Nephron (organoid): Measurements from ENCODE around the gene C1QL2.

ENCODE experiments used
- H3K27ac Mint-ChIP-seq, 3 experiments: 2 replicates each; pipeline ENCODE4 v1.8.0; 2020; ENCODE audit warnings: mixed read lengths in 3 of 3, mild to moderate bottlenecking in 2 of 3, moderate library complexity in 1 of 3
- H3K27me3 Mint-ChIP-seq: 2 replicates; pipeline ENCODE4 v1.8.0; 2021; ENCODE audit warnings: low read depth, mild to moderate bottlenecking, moderate library complexity, mixed read lengths
- H3K36me3 Mint-ChIP-seq: 2 replicates; pipeline ENCODE4 v1.8.0; 2020; ENCODE audit warnings: low read depth, mixed read lengths
- H3K4me1 Mint-ChIP-seq: 2 replicates; pipeline ENCODE4 v1.8.0; 2020; ENCODE audit warnings: mixed read lengths
- H3K4me3 Mint-ChIP-seq, 3 experiments: 2 replicates each; pipeline ENCODE4 v1.8.0; 2020; ENCODE audit warnings: mild to moderate bottlenecking in 3 of 3, mixed read lengths in 3 of 3, moderate library complexity in 2 of 3
- H3K9me3 Mint-ChIP-seq: 2 replicates; pipeline ENCODE4 v1.8.0; 2020; ENCODE audit warnings: mixed read lengths
- CTCF ChIP-seq, 3 experiments: fragments of 200-600 bp; sonication (generic); IDR thresholded peaks; one replicate each; pipeline ENCODE4 v1.5.0; 2021; ENCODE audit warnings: antibody characterized with exemption in 3 of 3; ENCODE audit not compliant: unreplicated experiment in 3 of 3

Gene C1QL2

GRCh38 chr2:119147776-119148715 is 10.5 kb downstream of the C1QL2 start:
- peaks cover 88% of the 10 kb centered on the region for H3K27me3 Mint-ChIP-seq
- no peak overlapping the region for H3K27ac Mint-ChIP-seq
- H3K4me1 Mint-ChIP-seq = no peaks in the 10 kb centered on the region
- no peaks in the 10 kb centered on the region for H3K9me3 Mint-ChIP-seq
- no peaks in the 10 kb centered on the region for H3K36me3 Mint-ChIP-seq
- H3K4me3 Mint-ChIP-seq = no peak overlapping the region
- no peak for TF ChIP-seq CTCF (IDR thresholded peaks at IDR 0.05; ENCODE audit: unreplicated experiment in 3 of 3)

- Mint-ChIP-seq H3K4me3 (no peak overlapping the region), H3K27ac (no peak overlapping the region), H3K36me3 (no peaks in the 10 kb centered on the region), H3K4me1 (no peaks in the 10 kb centered on the region), H3K9me3 (no peaks in the 10 kb centered on the region), H3K27me3 (peaks cover 74% of the 10 kb centered on the region)
- TF ChIP-seq CTCF (IDR thresholded peaks at IDR 0.05; ENCODE audit: unreplicated experiment in 3 of 3) = no peak
Observed at GRCh38 chr2:119144806-119145205, 13.7 kb downstream of the C1QL2 start.

- Mint-ChIP-seq H3K4me3 (no peak overlapping the region), H3K36me3 (no peaks in the 10 kb centered on the region), H3K9me3 (no peaks in the 10 kb centered on the region), H3K4me1 (no peaks in the 10 kb centered on the region), H3K27me3 (peaks cover 80% of the 10 kb centered on the region), H3K27ac (no peak overlapping the region)
- TF ChIP-seq CTCF (IDR thresholded peaks at IDR 0.05; ENCODE audit: unreplicated experiment in 3 of 3) = no peak
Observed at GRCh38 chr2:119142824-119143223, 15.7 kb downstream of the C1QL2 start.

- Mint-ChIP-seq H3K27ac (no peak overlapping the region), H3K27me3 (peaks cover 76% of the 10 kb centered on the region), H3K36me3 (no peaks in the 10 kb centered on the region), H3K4me1 (no peaks in the 10 kb centered on the region), H3K9me3 (no peaks in the 10 kb centered on the region), H3K4me3 (no peak overlapping the region)
- no peak for TF ChIP-seq CTCF (IDR thresholded peaks at IDR 0.05; ENCODE audit: unreplicated experiment in 3 of 3)
Observed at GRCh38 chr2:119137502-119137901, 21.0 kb downstream of the C1QL2 start.

GRCh38 chr2:119136872-119137271 is 21.7 kb downstream of the C1QL2 start:
- no peak for TF ChIP-seq CTCF (IDR thresholded peaks at IDR 0.05; ENCODE audit: unreplicated experiment in 3 of 3)
- Mint-ChIP-seq H3K4me1 (no peaks in the 10 kb centered on the region), H3K4me3 (no peak overlapping the region), H3K36me3 (no peaks in the 10 kb centered on the region), H3K9me3 (no peaks in the 10 kb centered on the region), H3K27ac (no peak overlapping the region), H3K27me3 (peaks cover 77% of the 10 kb centered on the region)

GRCh38 chr2:119136093-119136492 is 22.5 kb downstream of the C1QL2 start:
- TF ChIP-seq CTCF (IDR thresholded peaks at IDR 0.05; ENCODE audit: unreplicated experiment in 3 of 3) = no peak
- H3K36me3 Mint-ChIP-seq = no peaks in the 10 kb centered on the region
- no peaks in the 10 kb centered on the region for H3K9me3 Mint-ChIP-seq
- H3K4me3 Mint-ChIP-seq = no peak overlapping the region
- peaks cover 80% of the 10 kb centered on the region for H3K27me3 Mint-ChIP-seq
- H3K4me1 Mint-ChIP-seq = no peaks in the 10 kb centered on the region
- H3K27ac Mint-ChIP-seq = no peak overlapping the region
